Fibroblast of the aortic adventitia (primary cell): Measurements from ENCODE around the gene PHOX2A. TPM values are rescaled to one million over a fixed set of nuclear protein-coding genes. Genes with fewer than 3 reads are reported as not detected.
A peak's percentile ranks its signal among the peaks of the same experiment; 100 is the strongest.

ENCODE experiments used
- DNase-seq: peaks from one replicate; pipeline ENCODE4 v3.0.0-alpha.2; 2010; ENCODE audit warnings: low read depth
- H3K4me3 ChIP-seq: 2 replicates; pipeline ENCODE4 v1.5.1; 2011; ENCODE audit warnings: low read depth, mild to moderate bottlenecking, control low read depth, low read length, moderate library complexity
- CTCF ChIP-seq: IDR thresholded peaks from 2 replicates; pipeline ENCODE4 v1.5.1; 2011; ENCODE audit warnings: mild to moderate bottlenecking, low read length, control low read depth, inconsistent platforms; ENCODE audit not compliant: insufficient read depth
- total RNA-seq: library from RNA; depleted of rRNA; stranded (reverse); fragments of >200 nt; gene quantifications from 2 replicates; pipeline ENCODE4 v1.2.3, GENCODE V29; 2012; ENCODE audit warnings: low replicate concordance

Gene PHOX2A
- total RNA-seq, 1 donor, result not detected

- peak; percentile 46 for DNase-seq
- TF ChIP-seq CTCF, result peak; percentile 68
- H3K4me3 ChIP-seq, result no peak overlapping the region
Measured at GRCh38 chr11:72238040-72238450, 5.9 kb downstream of the PHOX2A start.

- no peak for TF ChIP-seq CTCF
- no peak for DNase-seq
- no peak overlapping the region for H3K4me3 ChIP-seq
Measured at GRCh38 chr11:72237112-72237931, 6.7 kb downstream of the PHOX2A start.

- DNase-seq, result no peak
Measured at GRCh38 chr11:72236774-72237111, 7.2 kb downstream of the PHOX2A start.

GRCh38 chr11:72236083-72236697 is 7.8 kb downstream of the PHOX2A start:
- no peak for DNase-seq
- no peak for TF ChIP-seq CTCF
- H3K4me3 ChIP-seq, result no peak overlapping the region

More at GRCh38 chr11:72236774-72237111, 7.2 kb downstream of the PHOX2A start:
- TF ChIP-seq CTCF, result no peak
- no peak overlapping the region for H3K4me3 ChIP-seq

GRCh38 chr11:72235351-72236057 is 8.5 kb downstream of the PHOX2A start:
- no peak for TF ChIP-seq CTCF
- no peak overlapping the region for H3K4me3 ChIP-seq
- no peak for DNase-seq

GRCh38 chr11:72234920-72235319 is 9.1 kb downstream of the PHOX2A start:
- no peak for DNase-seq
- no peak for TF ChIP-seq CTCF
- H3K4me3 ChIP-seq, result no peak overlapping the region
